ENCODE data around the gene FSTL3. TPM values are rescaled to one million over a fixed set of nuclear protein-coding genes. Genes with fewer than 3 reads are reported as not detected.
"Not testable (repeated sequence)": the region's sequence is repeated elsewhere in the genome, so short reads cannot be mapped to it uniquely, and the experiment has no call there.

Gene FSTL3
- total RNA-seq, 2 experiments from 2014 or later = 9.3 to 9.8 TPM

- Mint-ChIP-seq H3K27me3 (ENCODE audit: low read depth) (peaks cover 23% of the 10 kb centered on the region), H3K27ac (no peak overlapping the region), H3K9me3 (peaks cover 9% of the 10 kb centered on the region), H3K36me3 (ENCODE audit: low read depth) (no peaks in the 10 kb centered on the region), H3K4me3 (no peak overlapping the region), H3K4me1 (ENCODE audit: low read depth) (no peaks in the 10 kb centered on the region)
- no peak for DNase-seq
- CTCF ChIA-PET = no interaction called here
- intact Hi-C loops (cut with micrococcal nuclease) = no loop called here
Observed at GRCh38 chr19:718991-719512, 42.9 kb downstream of the FSTL3 start.

DNA sequence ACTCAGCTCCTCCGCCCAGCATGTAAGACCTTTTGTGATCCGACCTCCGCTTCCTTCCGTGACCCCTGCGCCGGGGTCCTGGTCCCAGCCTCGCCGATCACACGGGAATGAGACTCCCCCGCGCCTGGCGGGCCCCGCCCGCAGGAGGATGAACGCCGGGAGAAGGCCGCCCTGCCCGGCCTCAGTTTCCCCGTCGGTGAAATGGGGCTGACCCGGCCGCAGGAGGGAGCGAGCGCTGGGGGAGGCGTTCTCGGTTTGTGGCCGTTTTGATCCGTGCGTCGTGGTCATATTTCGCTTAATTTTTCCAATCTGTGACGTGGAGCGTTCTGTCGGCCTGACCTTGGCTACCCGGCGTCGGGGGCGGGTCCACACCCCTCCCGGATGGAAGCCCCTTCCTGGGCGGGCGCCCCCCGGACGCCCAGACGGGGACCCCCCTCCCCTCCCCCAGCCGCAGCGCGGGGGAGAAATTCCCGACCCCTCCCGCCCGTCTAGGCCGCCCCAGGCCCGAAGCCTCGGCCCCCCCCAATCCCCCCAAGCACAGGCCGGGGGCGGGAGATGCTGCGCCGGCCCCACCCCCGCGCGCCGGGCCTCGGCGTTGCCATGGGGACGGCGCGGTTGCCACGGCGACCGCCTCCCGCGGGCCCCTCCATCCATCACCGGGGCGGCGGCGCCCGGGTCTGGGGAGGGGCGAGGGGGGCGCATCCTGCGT, 43.6 kb downstream of the FSTL3 start:
- CTCF ChIA-PET = no interaction called here
- Mint-ChIP-seq H3K36me3 (ENCODE audit: low read depth) (no peaks in the 10 kb centered on the region), H3K9me3 (peaks cover 9% of the 10 kb centered on the region), H3K27ac (no peak overlapping the region), H3K4me3 (no peak overlapping the region), H3K27me3 (ENCODE audit: low read depth) (peaks cover 23% of the 10 kb centered on the region), H3K4me1 (ENCODE audit: low read depth) (no peaks in the 10 kb centered on the region)
- intact Hi-C loops (cut with micrococcal nuclease) = no loop called here
- no peak for DNase-seq

GRCh38 chr19:720345-721160, 44.4 kb downstream of the FSTL3 start:
- Mint-ChIP-seq H3K4me3 (no peak overlapping the region), H3K27ac (no peak overlapping the region), H3K9me3 (peaks cover 4% of the 10 kb centered on the region), H3K36me3 (ENCODE audit: low read depth) (no peaks in the 10 kb centered on the region), H3K4me1 (ENCODE audit: low read depth) (no peaks in the 10 kb centered on the region), H3K27me3 (ENCODE audit: low read depth) (peaks cover 23% of the 10 kb centered on the region)
- intact Hi-C loops (cut with micrococcal nuclease) = no loop called here
- DNase-seq = no peak
- CTCF ChIA-PET = no interaction called here

DNA sequence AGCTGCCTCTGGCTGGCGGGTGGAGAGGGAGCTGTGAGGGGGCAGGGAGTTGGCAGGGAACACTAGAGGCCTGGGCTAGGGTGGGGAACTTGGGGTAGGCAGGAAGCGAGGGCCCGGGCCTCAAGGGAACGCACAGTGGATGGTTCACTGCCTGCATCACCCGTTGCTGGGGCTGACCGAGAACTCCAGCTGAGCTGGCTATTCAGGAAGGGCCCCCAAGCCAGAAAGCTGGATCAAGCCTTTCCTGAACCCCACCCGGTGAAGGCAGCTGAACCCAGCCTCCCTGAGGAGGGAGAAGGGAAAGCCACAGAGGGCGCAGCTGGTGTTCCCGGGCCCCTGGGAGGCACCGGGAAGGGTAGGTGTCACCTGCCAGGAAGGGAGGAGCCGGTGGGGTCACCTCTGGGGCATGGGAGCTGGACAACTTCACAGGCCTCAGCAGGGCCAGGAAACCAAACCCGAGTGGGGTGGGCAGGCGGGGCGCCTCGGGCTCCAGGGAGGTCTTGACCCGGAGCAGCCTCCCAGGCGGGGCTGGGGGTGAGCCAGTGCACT, 46.4 kb downstream of the FSTL3 start:
- intact Hi-C loops (cut with micrococcal nuclease) = no loop called here
- Mint-ChIP-seq H3K4me1 (ENCODE audit: low read depth) (no peaks in the 10 kb centered on the region), H3K9me3 (no peaks in the 10 kb centered on the region), H3K27me3 (ENCODE audit: low read depth) (peaks cover 19% of the 10 kb centered on the region), H3K4me3 (no peak overlapping the region), H3K36me3 (ENCODE audit: low read depth) (no peaks in the 10 kb centered on the region), H3K27ac (no peak overlapping the region)
- CTCF ChIA-PET = no interaction called here
- no peak for DNase-seq

DNA sequence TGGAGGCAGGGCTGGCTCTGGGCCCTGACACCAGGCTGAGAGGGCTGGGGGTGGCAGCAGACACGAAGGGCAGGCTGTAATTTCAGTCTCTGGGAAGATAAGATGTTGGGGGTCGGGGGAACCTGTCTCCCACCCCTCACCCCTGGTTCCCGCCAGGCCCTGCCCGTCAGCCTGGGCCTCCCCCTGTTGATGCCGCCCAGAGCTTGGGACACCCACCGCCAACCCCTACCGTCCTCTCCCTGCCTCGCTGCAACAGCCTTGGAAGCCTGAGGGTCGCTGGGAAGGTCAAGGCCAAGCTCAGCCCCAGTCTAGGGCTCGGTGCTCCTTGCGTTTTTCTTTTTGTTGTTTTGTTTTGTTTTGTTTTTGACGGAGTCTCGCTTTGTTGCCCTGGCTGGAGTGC, 47.1 kb downstream of the FSTL3 start:
- intact Hi-C loops (cut with micrococcal nuclease) = no loop called here
- peaks cover 13% of the 10 kb centered on the region for H3K27me3 Mint-ChIP-seq (ENCODE audit: low read depth)
- no peak overlapping the region for H3K27ac Mint-ChIP-seq
- H3K36me3 Mint-ChIP-seq (ENCODE audit: low read depth) = no peaks in the 10 kb centered on the region
- DNase-seq = no peak
- no peaks in the 10 kb centered on the region for H3K4me1 Mint-ChIP-seq (ENCODE audit: low read depth)
- CTCF ChIA-PET = interaction anchor here (0.6 kb wide), 1 partner anchor 138 kb away, joined by 3 read pairs; no protein-coding TSS in a partner anchor
- H3K9me3 Mint-ChIP-seq = no peaks in the 10 kb centered on the region
- no peak overlapping the region for H3K4me3 Mint-ChIP-seq

- peaks cover 9% of the 10 kb centered on the region for H3K27me3 Mint-ChIP-seq (ENCODE audit: low read depth)
- H3K27ac Mint-ChIP-seq = no peak overlapping the region
- H3K9me3 Mint-ChIP-seq = no peaks in the 10 kb centered on the region
- CTCF ChIA-PET = interaction anchor here (0.6 kb wide), 1 partner anchor 138 kb away, joined by 3 read pairs; no protein-coding TSS in a partner anchor
- DNase-seq = no peak
- no peak overlapping the region for H3K4me3 Mint-ChIP-seq
- intact Hi-C loops (cut with micrococcal nuclease) = no loop called here
- H3K36me3 Mint-ChIP-seq (ENCODE audit: low read depth) = no peaks in the 10 kb centered on the region
- H3K4me1 Mint-ChIP-seq (ENCODE audit: low read depth) = no peaks in the 10 kb centered on the region
Observed at GRCh38 chr19:723714-724113, 47.5 kb downstream of the FSTL3 start.

GRCh38 chr19:725461-726089, 49.4 kb downstream of the FSTL3 start:
- Mint-ChIP-seq H3K27me3 (ENCODE audit: low read depth) (peaks cover 6% of the 10 kb centered on the region), H3K36me3 (ENCODE audit: low read depth) (no peaks in the 10 kb centered on the region), H3K4me3 (no peak overlapping the region), H3K9me3 (no peaks in the 10 kb centered on the region), H3K27ac (no peak overlapping the region), H3K4me1 (ENCODE audit: low read depth) (no peaks in the 10 kb centered on the region)
- no peak for DNase-seq
- CTCF ChIA-PET = no interaction called here
- intact Hi-C loops (cut with micrococcal nuclease) = no loop called here

- no peak for DNase-seq
- H3K4me1 Mint-ChIP-seq (ENCODE audit: low read depth) = no peaks in the 10 kb centered on the region
- H3K36me3 Mint-ChIP-seq (ENCODE audit: low read depth) = no peaks in the 10 kb centered on the region
- H3K9me3 Mint-ChIP-seq = no peaks in the 10 kb centered on the region
- H3K27me3 Mint-ChIP-seq (ENCODE audit: low read depth) = peaks cover 2% of the 10 kb centered on the region
- no peak overlapping the region for H3K27ac Mint-ChIP-seq
- CTCF ChIA-PET = no interaction called here
- H3K4me3 Mint-ChIP-seq = no peak overlapping the region
- intact Hi-C loops (cut with micrococcal nuclease) = no loop called here
Observed at GRCh38 chr19:726993-727956, 51.1 kb downstream of the FSTL3 start.

- Mint-ChIP-seq H3K36me3 (ENCODE audit: low read depth) (no peaks in the 10 kb centered on the region), H3K4me1 (ENCODE audit: low read depth) (no peaks in the 10 kb centered on the region), H3K27ac (no peak overlapping the region), H3K9me3 (no peaks in the 10 kb centered on the region), H3K4me3 (no peak overlapping the region), H3K27me3 (ENCODE audit: low read depth) (no peaks in the 10 kb centered on the region)
- no peak for DNase-seq
- CTCF ChIA-PET = no interaction called here
- intact Hi-C loops (cut with micrococcal nuclease) = no loop called here
Observed at GRCh38 chr19:728011-728410, 51.8 kb downstream of the FSTL3 start.

- H3K27ac Mint-ChIP-seq; H3K36me3 Mint-ChIP-seq (ENCODE audit: low read depth); H3K4me3 Mint-ChIP-seq; H3K9me3 Mint-ChIP-seq; H3K4me1 Mint-ChIP-seq (ENCODE audit: low read depth); H3K27me3 Mint-ChIP-seq (ENCODE audit: low read depth); DNase-seq; intact Hi-C loops (cut with micrococcal nuclease); CTCF ChIA-PET: not testable (repeated sequence)
Observed at GRCh38 chr19:729564-729963, 53.4 kb downstream of the FSTL3 start.

DNA sequence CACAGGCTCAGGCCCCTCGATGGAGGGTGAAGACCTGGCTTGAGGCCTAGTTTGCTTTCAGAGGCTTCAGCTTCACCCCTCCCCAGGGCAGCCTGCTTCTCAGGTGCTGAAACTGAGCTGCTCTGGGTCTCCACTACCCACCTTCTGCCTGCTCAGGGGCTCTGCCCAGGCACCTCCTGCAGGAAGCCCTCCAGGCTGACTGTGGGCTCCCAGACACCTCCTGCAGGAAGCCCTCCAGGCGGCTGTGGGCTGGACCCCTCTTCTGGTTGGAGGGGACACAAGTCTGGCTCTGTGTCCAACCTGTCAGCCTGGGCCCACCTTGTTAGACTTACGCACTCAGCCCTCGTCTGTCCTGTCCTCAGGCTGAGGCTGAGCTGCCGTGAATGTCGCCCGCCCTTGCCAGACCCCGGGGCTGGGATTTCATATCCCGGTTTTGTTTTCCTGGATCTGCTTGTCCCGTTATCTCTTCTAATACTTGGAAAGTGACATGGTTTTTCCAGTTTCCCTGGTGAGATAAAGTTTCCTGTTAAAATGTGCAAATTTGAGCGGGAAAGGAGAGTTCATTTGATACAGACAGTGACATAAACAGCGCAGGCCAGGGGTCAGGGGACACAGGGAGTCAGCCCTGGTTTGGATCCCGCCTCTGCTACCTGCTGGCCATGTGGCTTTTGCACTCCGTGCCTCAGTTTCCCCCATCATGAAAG, 53.9 kb downstream of the FSTL3 start:
- Mint-ChIP-seq H3K4me3 (no peak overlapping the region), H3K36me3 (ENCODE audit: low read depth) (no peaks in the 10 kb centered on the region), H3K27ac (no peak overlapping the region), H3K27me3 (ENCODE audit: low read depth) (no peaks in the 10 kb centered on the region), H3K9me3 (no peaks in the 10 kb centered on the region), H3K4me1 (ENCODE audit: low read depth) (peaks cover 5% of the 10 kb centered on the region)
- intact Hi-C loops (cut with micrococcal nuclease) = no loop called here
- CTCF ChIA-PET = no interaction called here
- DNase-seq = no peak
